Tibial nerve (tissue), 3 donors: ENCODE data around the gene KCNH1.

Experiments used
- CTCF ChIP-seq, 5 experiments: fragments of 200-600 bp in 3 of 5; fragments of 450-650 bp in 2 of 5; sonication (generic) in 3 of 5; IDR thresholded peaks; one replicate each; pipeline ENCODE4 v1.5.1; 2016 to 2019; ENCODE audit warnings: antibody characterized with exemption in 5 of 5, mild to moderate bottlenecking in 3 of 5, moderate library complexity in 2 of 5
- POLR2A ChIP-seq, 2 donors: fragments of 450-650 bp; IDR thresholded peaks; one replicate each; pipeline ENCODE4 v1.6.1; 2017; ENCODE audit warnings: antibody characterized with exemption in 2 of 2, mild to moderate bottlenecking in 2 of 2, moderate library complexity in 2 of 2

- TF ChIP-seq POLR2A (IDR thresholded peaks at IDR 0.05) = no peak
- no peak for TF ChIP-seq CTCF (IDR thresholded peaks at IDR 0.05)
Observed at GRCh38 chr1:211036381-211037060, 97.4 kb downstream of the KCNH1 start.
